Mononuclear cell (primary cell): ENCODE measurements around the gene FASLG. TPM values are rescaled to one million over a fixed set of nuclear protein-coding genes. Genes with fewer than 3 reads are reported as not detected.
A peak's percentile ranks its signal among the peaks of the same experiment; 100 is the strongest.

Experiments
- H3K27me3 ChIP-seq: 2 replicates; pipeline ENCODE4 v1.6.0; 2011; ENCODE audit warnings: low read length, control low read depth; ENCODE audit not compliant: insufficient read depth
- H3K4me1 ChIP-seq: 2 replicates; pipeline ENCODE4 v1.5.1; 2011; ENCODE audit warnings: mild to moderate bottlenecking, low read length, control low read depth; ENCODE audit not compliant: insufficient read depth
- H3K4me3 ChIP-seq: 2 replicates; pipeline ENCODE4 v1.5.1; 2011; ENCODE audit warnings: mild to moderate bottlenecking, low read length, moderate library complexity
- H3K9me3 ChIP-seq: 2 replicates; pipeline ENCODE4 v1.5.1; 2011; ENCODE audit warnings: low read depth, mild to moderate bottlenecking, control low read depth, low read length
- total RNA-seq: library from RNA; depleted of rRNA; stranded (reverse); fragments of >200 nt; gene quantifications from one replicate; pipeline ENCODE4 v1.2.3, GENCODE V29; 2012

FASLG gene
- total RNA-seq, 1 donor = 1.4 TPM

DNA sequence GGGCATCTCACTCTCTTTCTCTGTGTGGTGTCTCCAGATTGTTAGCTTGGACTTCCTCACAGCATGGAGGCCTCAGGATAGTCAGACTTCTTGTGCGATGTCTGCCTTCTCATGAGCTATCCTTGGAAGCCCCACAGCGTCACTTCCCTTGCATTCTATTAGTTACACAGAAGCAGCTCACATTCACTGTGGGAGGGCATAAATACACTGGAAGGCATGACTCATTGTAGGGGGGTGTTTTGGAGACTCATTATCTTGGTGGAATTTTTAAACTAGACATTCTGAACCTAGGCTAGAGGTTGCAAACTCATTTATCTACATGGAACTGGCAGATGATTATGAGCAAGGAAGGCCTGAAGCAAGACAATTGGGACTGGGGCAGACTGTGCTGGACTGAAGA lies 21.4 kb upstream of the FASLG start:
- no peak overlapping the region for H3K4me3 ChIP-seq
- H3K9me3 ChIP-seq = no peaks in the 10 kb centered on the region
- H3K4me1 ChIP-seq = peaks cover 33% of the 10 kb centered on the region
- no peaks in the 10 kb centered on the region for H3K27me3 ChIP-seq

DNA sequence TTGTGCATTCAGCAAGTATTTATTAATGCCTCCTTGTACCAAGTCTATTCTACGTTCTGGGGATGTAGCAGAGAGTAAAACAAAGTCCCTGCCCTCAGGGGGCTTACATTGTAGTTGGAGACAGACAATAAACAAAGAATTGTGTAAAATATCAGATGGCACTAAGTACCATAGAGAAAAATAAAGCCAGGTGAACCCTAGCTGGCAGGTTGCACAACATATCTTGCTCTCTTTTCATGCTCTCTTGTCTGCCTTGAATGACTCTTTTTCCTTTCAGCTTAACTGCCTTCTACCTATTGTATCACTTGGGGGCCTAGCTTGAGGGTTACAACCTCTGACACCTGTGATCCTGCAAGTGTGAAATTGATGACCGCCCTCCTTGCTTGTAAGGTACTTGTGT lies 20.7 kb upstream of the FASLG start:
- Histone ChIP-seq H3K27me3 (no peaks in the 10 kb centered on the region), H3K4me3 (no peak overlapping the region), H3K9me3 (no peaks in the 10 kb centered on the region), H3K4me1 (peaks cover 39% of the 10 kb centered on the region)

DNA sequence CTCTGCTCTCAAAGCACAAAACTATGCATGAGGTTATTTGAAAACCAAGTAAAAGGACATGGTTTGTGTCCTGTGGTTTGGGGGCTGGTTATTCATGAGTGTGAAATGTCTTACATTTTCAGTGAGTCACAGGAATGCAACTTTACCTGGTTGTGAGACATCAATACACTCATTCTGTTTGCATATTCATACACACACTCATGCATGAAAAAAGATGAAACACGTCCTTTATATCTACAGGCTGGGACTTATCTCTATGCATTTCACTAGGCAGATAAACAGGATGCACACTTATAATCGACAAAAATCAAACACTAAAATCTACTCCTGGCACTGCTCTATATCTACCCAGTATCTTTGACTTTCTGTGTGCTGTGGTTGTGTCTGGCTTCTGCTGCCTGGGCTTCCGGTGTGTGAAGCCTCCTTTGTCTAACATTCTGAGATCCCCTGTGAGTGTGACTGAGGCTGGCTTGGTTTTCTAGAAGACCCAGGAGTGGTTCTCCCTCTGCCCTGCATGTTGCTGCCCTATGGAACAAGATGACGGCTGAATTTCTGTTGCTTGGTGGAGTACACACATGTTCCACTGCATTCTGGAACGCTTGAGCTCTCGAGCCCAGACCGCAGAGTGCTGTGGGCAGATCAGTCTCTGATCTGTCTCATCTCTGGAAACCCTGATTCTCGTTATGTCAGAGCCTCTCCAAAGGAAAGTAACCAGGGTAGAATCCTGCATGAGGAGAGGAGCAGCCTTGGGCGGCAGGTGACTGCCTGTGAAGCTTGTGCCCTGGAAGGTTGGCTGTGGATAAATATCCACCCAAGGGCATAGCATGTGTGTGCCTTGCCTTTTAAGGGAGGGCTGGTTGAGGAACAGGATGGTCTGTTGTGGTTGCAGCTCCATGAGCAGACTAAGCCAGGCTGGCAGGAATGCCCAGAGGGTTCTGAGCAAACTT lies 19.7 kb upstream of the FASLG start:
- Histone ChIP-seq H3K9me3 (no peaks in the 10 kb centered on the region), H3K4me1 (peaks cover 49% of the 10 kb centered on the region), H3K4me3 (no peak overlapping the region), H3K27me3 (no peaks in the 10 kb centered on the region)

DNA sequence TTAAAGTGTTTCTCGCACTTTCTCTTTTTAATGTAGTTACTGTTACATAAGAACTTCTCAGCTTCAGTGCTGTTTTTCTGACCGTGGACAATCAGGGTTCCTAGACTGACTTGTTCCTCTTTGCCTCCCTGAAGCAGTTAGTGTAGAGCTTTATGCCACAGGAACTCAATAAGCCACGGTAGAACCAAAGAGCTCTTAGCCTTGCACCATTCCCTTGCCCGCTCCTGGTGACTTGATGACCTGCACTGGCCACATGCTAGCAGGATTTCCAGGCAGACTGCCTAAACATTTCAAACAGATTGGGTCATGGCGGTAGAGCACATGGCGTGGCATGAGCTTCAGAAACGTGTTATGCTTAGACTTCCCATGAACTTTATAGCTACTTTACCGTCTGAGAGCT lies 18.8 kb upstream of the FASLG start:
- no peaks in the 10 kb centered on the region for H3K9me3 ChIP-seq
- H3K27me3 ChIP-seq = no peaks in the 10 kb centered on the region
- peaks cover 54% of the 10 kb centered on the region for H3K4me1 ChIP-seq
- no peak overlapping the region for H3K4me3 ChIP-seq

DNA sequence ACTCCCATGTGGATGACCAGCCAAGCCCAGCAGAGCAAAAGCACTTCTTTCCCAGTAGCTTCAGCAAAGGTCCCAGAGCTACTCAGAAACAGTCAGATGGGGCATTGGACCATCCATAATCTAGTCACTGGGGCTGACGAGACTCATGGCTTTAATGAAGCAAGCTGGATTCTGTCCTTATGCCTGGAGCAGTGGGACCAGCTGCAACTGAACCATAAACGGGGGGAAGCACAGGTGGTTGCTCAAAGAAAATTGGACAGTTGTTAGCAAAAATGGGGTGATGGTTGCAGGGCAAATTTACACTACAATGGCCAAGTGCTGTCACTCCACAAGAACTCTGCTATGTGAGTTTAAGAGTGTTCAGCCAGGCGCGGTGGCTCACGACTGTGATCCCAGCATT lies 17.4 kb upstream of the FASLG start:
- peaks cover 54% of the 10 kb centered on the region for H3K4me1 ChIP-seq
- H3K27me3 ChIP-seq = no peaks in the 10 kb centered on the region
- H3K4me3 ChIP-seq = no peak overlapping the region
- H3K9me3 ChIP-seq = no peaks in the 10 kb centered on the region

GRCh38 chr1:172642970-172643369 lies 15.9 kb upstream of the FASLG start:
- Histone ChIP-seq H3K27me3 (no peaks in the 10 kb centered on the region), H3K4me3 (no peak overlapping the region), H3K9me3 (no peaks in the 10 kb centered on the region), H3K4me1 (peaks cover 58% of the 10 kb centered on the region)

GRCh38 chr1:172646653-172647052 lies 12.2 kb upstream of the FASLG start:
- Histone ChIP-seq H3K4me1 (peaks cover 32% of the 10 kb centered on the region), H3K27me3 (no peaks in the 10 kb centered on the region), H3K4me3 (no peak overlapping the region), H3K9me3 (no peaks in the 10 kb centered on the region)

GRCh38 chr1:172647110-172647564 lies 11.8 kb upstream of the FASLG start:
- Histone ChIP-seq H3K9me3 (no peaks in the 10 kb centered on the region), H3K27me3 (no peaks in the 10 kb centered on the region), H3K4me1 (peaks cover 32% of the 10 kb centered on the region), H3K4me3 (no peak overlapping the region)

DNA sequence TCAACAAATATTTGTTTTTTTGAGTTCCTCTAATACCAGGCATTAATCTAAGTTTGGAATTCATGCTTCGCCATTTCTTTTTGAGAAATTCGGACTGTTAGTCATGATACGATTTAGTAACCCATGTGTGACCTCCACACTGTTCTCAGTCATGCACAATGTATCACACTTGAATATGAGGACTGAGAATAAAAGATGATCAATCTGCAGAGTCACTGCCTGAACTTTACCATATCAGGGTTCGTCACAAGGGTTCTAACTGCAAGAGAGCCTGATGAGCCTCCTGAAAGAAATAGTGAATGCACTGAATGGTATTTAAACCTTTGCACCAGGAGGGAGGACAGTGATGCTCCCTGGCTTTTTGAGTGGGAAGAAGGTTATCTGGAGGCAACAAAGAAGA lies 10.9 kb upstream of the FASLG start:
- no peaks in the 10 kb centered on the region for H3K9me3 ChIP-seq
- no peak overlapping the region for H3K4me3 ChIP-seq
- H3K4me1 ChIP-seq = peaks cover 29% of the 10 kb centered on the region
- no peaks in the 10 kb centered on the region for H3K27me3 ChIP-seq

DNA sequence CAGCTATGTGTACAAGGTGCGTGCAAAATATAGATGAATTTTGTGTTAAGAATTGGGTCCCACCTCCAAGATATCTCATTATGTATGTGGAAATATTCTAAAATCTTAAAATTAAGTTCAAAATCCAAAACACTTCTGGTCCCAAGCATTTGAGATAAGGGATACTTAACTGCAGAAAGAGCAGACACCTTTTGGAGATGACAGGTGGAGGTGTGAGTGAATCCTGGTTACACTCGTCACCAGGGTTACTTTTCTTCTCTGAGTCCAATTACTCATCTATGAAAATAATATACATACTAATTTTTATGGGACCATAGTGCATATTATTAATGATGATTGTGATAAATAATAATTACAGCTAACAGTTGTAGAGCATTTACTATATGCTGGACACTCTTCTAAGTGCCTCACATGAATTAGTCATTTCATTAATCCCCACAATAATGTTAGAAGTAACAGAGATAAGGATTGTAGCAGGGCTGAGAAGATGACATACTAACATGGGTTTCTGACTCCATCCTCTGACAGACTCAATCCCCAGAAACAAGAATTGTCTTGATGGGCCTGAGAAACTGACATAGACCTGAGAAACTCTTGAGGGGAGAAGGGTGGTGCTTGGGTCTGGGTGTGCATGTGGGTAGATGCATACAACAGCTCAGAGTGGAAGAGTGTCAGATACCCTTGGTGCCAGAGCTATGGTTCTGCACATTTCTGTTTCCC lies 8.3 kb upstream of the FASLG start:
- no peaks in the 10 kb centered on the region for H3K9me3 ChIP-seq
- peaks cover 12% of the 10 kb centered on the region for H3K4me1 ChIP-seq
- no peaks in the 10 kb centered on the region for H3K27me3 ChIP-seq
- no peak overlapping the region for H3K4me3 ChIP-seq

DNA sequence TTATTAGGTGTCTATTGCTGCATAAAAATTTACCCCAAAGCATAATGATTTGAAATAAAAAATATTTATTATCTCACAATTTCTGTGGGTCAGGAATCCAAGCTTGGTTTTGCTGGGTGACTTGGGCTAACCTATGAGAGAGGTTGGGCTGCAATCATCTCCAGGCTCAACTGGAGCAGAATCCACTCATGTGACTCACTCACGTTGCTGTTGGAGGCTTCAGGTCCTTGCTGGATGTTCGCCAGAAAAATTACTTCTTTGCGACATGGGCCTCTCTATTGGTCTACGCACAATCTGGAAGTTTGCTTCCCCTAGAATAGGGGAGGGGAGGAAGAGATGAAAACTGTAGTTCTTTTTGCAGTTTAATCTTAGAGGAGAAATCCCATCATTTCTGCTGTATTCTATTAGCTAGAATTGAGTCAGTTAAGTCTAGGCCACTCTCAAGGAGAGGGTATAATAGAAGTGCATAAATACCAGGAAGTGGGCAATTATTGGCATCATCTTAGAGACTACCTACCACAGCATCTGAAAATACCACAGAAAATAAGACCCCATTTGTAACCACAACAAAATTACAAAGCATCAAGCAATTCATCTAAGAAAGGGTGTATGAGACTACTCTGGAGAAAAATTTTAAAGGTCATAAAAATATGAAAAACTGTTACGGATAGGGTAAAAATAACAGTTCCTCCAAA lies 5.7 kb upstream of the FASLG start:
- H3K4me3 ChIP-seq = no peak overlapping the region
- no peaks in the 10 kb centered on the region for H3K9me3 ChIP-seq
- peaks cover under 1% of the 10 kb centered on the region for H3K4me1 ChIP-seq
- H3K27me3 ChIP-seq = no peaks in the 10 kb centered on the region

DNA sequence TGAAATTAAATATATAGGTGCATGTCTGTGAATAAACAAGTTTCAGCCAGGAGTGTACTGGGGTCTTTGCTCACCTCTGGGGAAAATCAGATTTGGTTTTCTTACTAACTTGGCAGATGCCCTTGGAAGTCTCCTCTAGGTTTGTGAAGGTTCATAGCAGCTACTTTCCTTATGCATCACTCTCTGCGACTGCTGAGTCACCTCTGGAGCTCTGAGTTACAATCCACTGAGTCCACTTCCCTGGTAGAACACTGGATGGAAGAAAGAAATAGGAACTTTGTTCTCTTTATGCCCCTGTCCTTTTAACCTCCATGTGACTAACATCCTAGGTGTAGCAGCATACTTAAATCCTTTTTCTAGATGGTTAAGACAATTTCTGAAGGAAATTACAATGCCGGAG lies 4.4 kb upstream of the FASLG start:
- Histone ChIP-seq H3K4me3 (no peak overlapping the region), H3K9me3 (no peaks in the 10 kb centered on the region), H3K27me3 (no peaks in the 10 kb centered on the region), H3K4me1 (peaks cover 8% of the 10 kb centered on the region)

- no peaks in the 10 kb centered on the region for H3K9me3 ChIP-seq
These were observed 2.3 kb upstream of the FASLG start for GRCh38 chr1:172656576-172656975.

GRCh38 chr1:172657586-172657985 lies 1.3 kb upstream of the FASLG start:
- Histone ChIP-seq H3K4me1 (peaks cover 13% of the 10 kb centered on the region), H3K4me3 (no peak overlapping the region), H3K9me3 (no peaks in the 10 kb centered on the region), H3K27me3 (no peaks in the 10 kb centered on the region)

More at GRCh38 chr1:172656576-172656975, 2.3 kb upstream of the FASLG start:
- Histone ChIP-seq H3K4me1 (peaks cover 8% of the 10 kb centered on the region), H3K4me3 (no peak overlapping the region), H3K27me3 (no peaks in the 10 kb centered on the region)

GRCh38 chr1:172661107-172661506 lies 2.2 kb downstream of the FASLG start:
- peaks cover 24% of the 10 kb centered on the region for H3K4me1 ChIP-seq

More at GRCh38 chr1:172661107-172661506, 2.2 kb downstream of the FASLG start:
- peak overlapping the region; percentile 43 for H3K4me3 ChIP-seq
- H3K9me3 ChIP-seq = no peaks in the 10 kb centered on the region
- H3K27me3 ChIP-seq = no peaks in the 10 kb centered on the region
